ENCODE data around the gene WDR35. TPM values are rescaled to one million over a fixed set of nuclear protein-coding genes. Genes with fewer than 3 reads are reported as not detected.
A peak's percentile ranks its signal among the peaks of the same experiment; 100 is the strongest.

The WDR35 gene
- total RNA-seq, 1 experiment from 2014 or later = 17.5 TPM

GRCh38 chr2:19963386-19963785, 26.5 kb downstream of the WDR35 start:
- TF ChIP-seq CTCF (IDR thresholded peaks at IDR 0.05; ENCODE audit: unreplicated experiment) = no peak
- BruUV-seq (replicated peaks) = no TSS peak
- ChIA-PET POLR2A (no interaction called here), CTCF (interaction anchor here (0.7 to 1.4 kb wide), 5 partner anchors 10 to 328 kb away, joined by 3 to 6 read pairs (median 3); no protein-coding TSS in a partner anchor)
- Mint-ChIP-seq H3K36me3 (ENCODE audit: insufficient read depth, unreplicated experiment) (peaks cover 29% of the 10 kb centered on the region), H3K4me1 (ENCODE audit: insufficient read depth, unreplicated experiment) (no peaks in the 10 kb centered on the region), H3K27ac (ENCODE audit: low read depth, unreplicated experiment) (no peak overlapping the region), H3K27me3 (ENCODE audit: insufficient read depth, unreplicated experiment) (no peaks in the 10 kb centered on the region), H3K9me3 (ENCODE audit: unreplicated experiment) (no peaks in the 10 kb centered on the region), H3K4me3 (ENCODE audit: unreplicated experiment) (no peak overlapping the region)
- intact Hi-C loops (cut with micrococcal nuclease) = no loop called here
- DNase-seq (ENCODE audit: unreplicated experiment) = no peak

- DNase-seq (ENCODE audit: unreplicated experiment) = peak; percentile 72
- Mint-ChIP-seq H3K36me3 (ENCODE audit: insufficient read depth, unreplicated experiment) (peaks cover 37% of the 10 kb centered on the region), H3K9me3 (ENCODE audit: unreplicated experiment) (no peaks in the 10 kb centered on the region), H3K4me1 (ENCODE audit: insufficient read depth, unreplicated experiment) (no peaks in the 10 kb centered on the region), H3K27ac (ENCODE audit: low read depth, unreplicated experiment) (no peak overlapping the region), H3K27me3 (ENCODE audit: insufficient read depth, unreplicated experiment) (no peaks in the 10 kb centered on the region), H3K4me3 (ENCODE audit: unreplicated experiment) (no peak overlapping the region)
- ChIA-PET CTCF (interaction anchor here (0.6 to 5.9 kb wide), 29 partner anchors 8 to 801 kb away, joined by 3 to 44 read pairs (median 4); no protein-coding TSS in a partner anchor), POLR2A (interaction anchor here (0.7 to 1.5 kb wide), 7 partner anchors 14 to 154 kb away, joined by 3 to 4 read pairs (median 3); no protein-coding TSS in a partner anchor)
- TF ChIP-seq CTCF (IDR thresholded peaks at IDR 0.05; ENCODE audit: unreplicated experiment) = peak; percentile 82
- no TSS peak for BruUV-seq (replicated peaks)
- intact Hi-C loops (cut with micrococcal nuclease) = loop anchor here (1.0 to 2.0 kb wide), 5 partner anchors 60 to 336 kb away; partner anchors contain the start of gene LAPTM4A
Observed at GRCh38 chr2:19955544-19956422, 34.1 kb downstream of the WDR35 start.

GRCh38 chr2:19949071-19949470, 40.8 kb downstream of the WDR35 start:
- no peaks in the 10 kb centered on the region for H3K27me3 Mint-ChIP-seq (ENCODE audit: insufficient read depth, unreplicated experiment)
- H3K36me3 Mint-ChIP-seq (ENCODE audit: insufficient read depth, unreplicated experiment) = peaks cover 67% of the 10 kb centered on the region
- ChIA-PET CTCF (interaction anchor here (0.7 kb wide), 1 partner anchor 67 kb away, joined by 4 read pairs; no protein-coding TSS in a partner anchor), POLR2A (no interaction called here)
- TF ChIP-seq CTCF (IDR thresholded peaks at IDR 0.05; ENCODE audit: unreplicated experiment) = no peak
- H3K27ac Mint-ChIP-seq (ENCODE audit: low read depth, unreplicated experiment) = no peak overlapping the region
- no peaks in the 10 kb centered on the region for H3K9me3 Mint-ChIP-seq (ENCODE audit: unreplicated experiment)
- H3K4me3 Mint-ChIP-seq (ENCODE audit: unreplicated experiment) = no peak overlapping the region
- DNase-seq (ENCODE audit: unreplicated experiment) = peak; percentile 4
- intact Hi-C loops (cut with micrococcal nuclease) = no loop called here
- H3K4me1 Mint-ChIP-seq (ENCODE audit: insufficient read depth, unreplicated experiment) = peaks cover 12% of the 10 kb centered on the region
- BruUV-seq (replicated peaks) = no TSS peak

- H3K36me3 Mint-ChIP-seq (ENCODE audit: insufficient read depth, unreplicated experiment) = peaks cover 60% of the 10 kb centered on the region
- ChIA-PET CTCF (interaction anchor here (0.7 to 1.9 kb wide), 3 partner anchors 8 to 68 kb away, joined by 5 to 9 read pairs (median 7); no protein-coding TSS in a partner anchor), POLR2A (interaction anchor here (0.6 to 1.1 kb wide), 2 partner anchors 266 to 1449 kb away, joined by 3 read pairs; no protein-coding TSS in a partner anchor)
- no peak overlapping the region for H3K4me3 Mint-ChIP-seq (ENCODE audit: unreplicated experiment)
- intact Hi-C loops (cut with micrococcal nuclease) = no loop called here
- H3K27me3 Mint-ChIP-seq (ENCODE audit: insufficient read depth, unreplicated experiment) = no peaks in the 10 kb centered on the region
- BruUV-seq (replicated peaks) = no TSS peak
- TF ChIP-seq CTCF (IDR thresholded peaks at IDR 0.05; ENCODE audit: unreplicated experiment) = no peak
- H3K9me3 Mint-ChIP-seq (ENCODE audit: unreplicated experiment) = no peaks in the 10 kb centered on the region
- H3K4me1 Mint-ChIP-seq (ENCODE audit: insufficient read depth, unreplicated experiment) = peaks cover 12% of the 10 kb centered on the region
- no peak overlapping the region for H3K27ac Mint-ChIP-seq (ENCODE audit: low read depth, unreplicated experiment)
- DNase-seq (ENCODE audit: unreplicated experiment) = no peak
Observed at GRCh38 chr2:19947184-19947940, 42.5 kb downstream of the WDR35 start.

All from MCF 10A (cell line).